ENCODE results near the gene KLHL29. TPM values are rescaled to one million over a fixed set of nuclear protein-coding genes. Genes with fewer than 3 reads are reported as not detected.

The KLHL29 gene
- total RNA-seq, 1 experiment from 2014 or later = 2.4 TPM

- no peak overlapping the region for H3K4me3 Mint-ChIP-seq
- no peak overlapping the region for H4K91ac ChIP-seq (ENCODE audit: insufficient read length, low read depth, low read length)
- no peak for TF ChIP-seq CTCF (conservative IDR thresholded peaks at IDR 0.05)
- no peak overlapping the region for H2BK120ac ChIP-seq (ENCODE audit: low read depth, low read length, poor library complexity, severe bottlenecking)
- H4K5ac ChIP-seq (ENCODE audit: insufficient read length, low read depth, low read length) = no peak overlapping the region
- H2AFZ ChIP-seq (ENCODE audit: low read length) = no peak overlapping the region
- no peak overlapping the region for H3K27ac ChIP-seq (ENCODE audit: insufficient read length, low read depth, low read length)
- peaks cover 4 to 20% of the 10 kb centered on the region in 2 experiments for H3K4me1 Mint-ChIP-seq
- 0 out of 2 replicates have a peak, but pooled peaks cover 2% of the 10 kb centered on the region for H3K4me1 ChIP-seq (ENCODE audit: insufficient read depth, low read length)
- no peak overlapping the region for H4K8ac ChIP-seq (replicated peaks; ENCODE audit: insufficient read length, low read depth, low read length)
- no peaks in the 10 kb centered on the region for H4K20me1 ChIP-seq (ENCODE audit: control insufficient read depth, insufficient read depth, insufficient read length)
- H3K79me1 ChIP-seq (ENCODE audit: insufficient read depth, low read depth, low read length, poor library complexity, severe bottlenecking) = no peaks in the 10 kb centered on the region
- no peaks in the 10 kb centered on the region for H3K9me3 ChIP-seq (ENCODE audit: control insufficient read depth, low read depth, low read length)
- no peak overlapping the region for H2AK5ac ChIP-seq (ENCODE audit: insufficient read length, low read length)
- no peak overlapping the region for H3K56ac ChIP-seq (ENCODE audit: insufficient read length, low read depth, low read length)
- H2BK5ac ChIP-seq (ENCODE audit: insufficient read length, low read length) = no peak overlapping the region
- H3K79me2 ChIP-seq (ENCODE audit: insufficient read depth, low read length) = no peaks in the 10 kb centered on the region
- no peak overlapping the region for H3T11ph ChIP-seq (ENCODE audit: low read length)
- no peak overlapping the region for H3K9ac ChIP-seq (ENCODE audit: extremely low read depth, insufficient read length, low read length)
- WGBS (ENCODE audit: extremely low coverage, insufficient read length, low lambda C conversion rate) = no CpG with 5 or more reads among the region's 7 CpGs
- H3K23me2 ChIP-seq (ENCODE audit: insufficient read length, low read depth, low read length, poor library complexity, severe bottlenecking) = no peaks in the 10 kb centered on the region
- H3K36me3 Mint-ChIP-seq (ENCODE audit: insufficient read depth in 1 of 3, low read depth in 3 of 3) = no peaks in the 10 kb centered on the region
- no peak overlapping the region for H2BK20ac ChIP-seq (ENCODE audit: low read depth, low read length, poor library complexity, severe bottlenecking)
- DNase-seq = no peak
- no peak overlapping the region for H2BK15ac ChIP-seq (ENCODE audit: low read depth, low read length)
- H3K27ac Mint-ChIP-seq = no peak overlapping the region
- no peaks in the 10 kb centered on the region for H3K9me3 Mint-ChIP-seq
- H2BK12ac ChIP-seq (ENCODE audit: insufficient read length, low read depth, low read length) = no peak overlapping the region
- peaks cover 2% of the 10 kb centered on the region; the same call in 1 of the 2 replicates for H3K27me3 Mint-ChIP-seq (ENCODE audit: low read depth)
- no peak overlapping the region for H3K23ac ChIP-seq (ENCODE audit: insufficient read length, low read depth, low read length)
- no peak overlapping the region for H3K4me2 ChIP-seq (ENCODE audit: insufficient read depth, insufficient read length, low read length)
- no peak overlapping the region for H3K4ac ChIP-seq (ENCODE audit: low read depth, low read length)
- H3K27me3 ChIP-seq (ENCODE audit: insufficient read depth, low read length) = no peaks in the 10 kb centered on the region
- no peak overlapping the region for H3K14ac ChIP-seq (ENCODE audit: insufficient read depth, low read length)
- H3K18ac ChIP-seq (ENCODE audit: insufficient read length, low read depth, low read length) = no peak overlapping the region
These were observed 176.1 kb downstream of the KLHL29 start for GRCh38 chr2:23561088-23561487.
